Smooth muscle cell (in vitro differentiated cells): Measurements from ENCODE around the gene CORIN. TPM values are rescaled to one million over a fixed set of nuclear protein-coding genes. Genes with fewer than 3 reads are reported as not detected.

Experiments
- DNase-seq: peaks from one replicate; lab custom pipeline; 2025; ENCODE audit not compliant: unreplicated experiment; lab: John Stamatoyannopoulos, UW
- H2AFZ ChIP-seq: fragments of 200-600 bp; sonication (generic); 2 replicates; pipeline ENCODE4 v1.6.0; 2016; ENCODE audit warnings: antibody characterized with exemption, low read depth, mild to moderate bottlenecking
- H3F3A ChIP-seq: fragments of 200-600 bp; sonication (generic); 2 replicates; pipeline ENCODE4 v1.6.0; 2017; ENCODE audit warnings: antibody characterized with exemption, low read depth
- H3K27ac ChIP-seq: fragments of 200-600 bp; sonication (generic); 2 replicates; pipeline ENCODE4 v1.5.1; 2016; ENCODE audit warnings: low read depth, mild to moderate bottlenecking
- H3K27me3 ChIP-seq: fragments of 200-600 bp; sonication (generic); 2 replicates; pipeline ENCODE4 v1.6.1; 2016; ENCODE audit warnings: low read depth, mild to moderate bottlenecking
- H3K36me3 ChIP-seq: fragments of 200-600 bp; sonication (generic); 2 replicates; pipeline ENCODE4 v1.5.1; 2016; ENCODE audit warnings: low read depth
- H3K4me1 ChIP-seq: fragments of 200-600 bp; sonication (generic); 2 replicates; pipeline ENCODE4 v1.5.1; 2016; ENCODE audit warnings: low read depth
- H3K4me2 ChIP-seq: fragments of 200-600 bp; sonication (generic); 2 replicates; pipeline ENCODE4 v1.6.0; 2016; ENCODE audit warnings: mild to moderate bottlenecking
- H3K4me3 ChIP-seq: fragments of 200-600 bp; sonication (generic); 2 replicates; pipeline ENCODE4 v1.5.1; 2016; ENCODE audit warnings: mild to moderate bottlenecking
- H3K79me2 ChIP-seq: fragments of 200-600 bp; sonication (generic); 2 replicates; pipeline ENCODE4 v1.6.0; 2016; ENCODE audit warnings: low read depth, mild to moderate bottlenecking
- H3K9ac ChIP-seq: fragments of 200-600 bp; sonication (generic); 2 replicates; pipeline ENCODE4 v1.6.0; 2016; ENCODE audit warnings: low read depth
- H3K9me3 ChIP-seq: fragments of 200-600 bp; sonication (generic); replicated peaks from 2 replicates; pipeline ENCODE4 v1.5.1; 2016; ENCODE audit warnings: low read depth
- H4K20me1 ChIP-seq: fragments of 200-600 bp; sonication (generic); 2 replicates; pipeline ENCODE4 v1.6.0; 2016; ENCODE audit warnings: low read depth
- CTCF ChIP-seq: fragments of 200-600 bp; sonication (generic); IDR thresholded peaks from 2 replicates; pipeline ENCODE4 v1.5.1; 2017; ENCODE audit warnings: borderline replicate concordance, mild to moderate bottlenecking, antibody characterized with exemption; ENCODE audit not compliant: insufficient read depth, poor library complexity, severe bottlenecking
- WGBS: methylation state at CpG from one replicate; pipeline ENCODE4 v1.1.7; 2016; ENCODE audit warnings: low lambda C conversion rate; 5-methylcytosine and 5-hydroxymethylcytosine counted together
- polyA plus RNA-seq: library from polyadenylated mRNA; unstranded; fragments of >200 nt; fragmentation: Nextera tagmentation; extraction: Ambion mirVana; gene quantifications from 2 replicates; pipeline ENCODE4 v1.2.1, GENCODE V29; 2016
- total RNA-seq: library from RNA; depleted of rRNA; stranded (reverse); fragments of >200 nt; gene quantifications from 2 replicates; pipeline ENCODE4 v1.2.3, GENCODE V29; 2014

CORIN gene
- total and polyA plus RNA-seq, 2 experiments from 2014 or later = 0.27 to 1.8 TPM

GRCh38 chr4:47647544-47647943 lies 190.3 kb downstream of the CORIN start:
- Histone ChIP-seq H4K20me1 (no peaks in the 10 kb centered on the region), H3K4me3 (no peak overlapping the region), H3K27ac (no peak overlapping the region), H3F3A (no peaks in the 10 kb centered on the region), H2AFZ (no peak overlapping the region), H3K79me2 (no peaks in the 10 kb centered on the region), H3K4me1 (peaks cover 4% of the 10 kb centered on the region), H3K9ac (no peak overlapping the region), H3K9me3 (no peaks in the 10 kb centered on the region), H3K4me2 (no peak overlapping the region), H3K27me3 (no peaks in the 10 kb centered on the region), H3K36me3 (no peaks in the 10 kb centered on the region)
- WGBS = 95% methylated on average over 3 of the region's 3 CpGs
- no peak for DNase-seq
- no peak for TF ChIP-seq CTCF

DNA sequence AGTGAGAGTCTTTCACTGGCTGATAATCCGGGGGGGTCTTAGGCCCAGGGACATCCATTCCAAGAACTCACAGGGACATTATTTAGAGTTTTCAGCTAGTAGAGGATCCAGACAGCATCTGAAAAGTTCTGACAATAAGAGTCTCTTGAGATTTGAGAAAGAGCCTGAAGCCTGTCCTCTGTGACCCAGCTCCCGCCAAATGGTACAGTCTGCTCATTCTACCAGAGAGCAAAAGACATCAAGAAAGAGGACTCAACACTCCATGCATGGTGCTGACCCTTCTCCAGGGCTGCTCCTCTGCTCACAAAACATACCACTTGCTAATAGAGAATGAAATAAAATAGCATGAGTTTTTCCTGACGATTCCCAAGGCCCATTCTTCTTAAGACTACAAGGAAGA lies 190.8 kb downstream of the CORIN start:
- Histone ChIP-seq H3K4me1 (peaks cover 4% of the 10 kb centered on the region), H3K36me3 (no peaks in the 10 kb centered on the region), H3K27me3 (no peaks in the 10 kb centered on the region), H4K20me1 (no peaks in the 10 kb centered on the region), H2AFZ (no peak overlapping the region), H3K79me2 (no peaks in the 10 kb centered on the region), H3K9me3 (no peaks in the 10 kb centered on the region), H3K27ac (no peak overlapping the region), H3F3A (no peaks in the 10 kb centered on the region), H3K9ac (no peak overlapping the region), H3K4me2 (no peak overlapping the region), H3K4me3 (no peak overlapping the region)
- no peak for TF ChIP-seq CTCF
- DNase-seq = no peak
- WGBS = 96% methylated on average over 3 of the region's 3 CpGs

- TF ChIP-seq CTCF = no peak
- Histone ChIP-seq H3K4me1 (peaks cover 4% of the 10 kb centered on the region), H3K9ac (no peak overlapping the region), H3K4me3 (no peak overlapping the region), H3F3A (no peaks in the 10 kb centered on the region), H4K20me1 (no peaks in the 10 kb centered on the region), H3K4me2 (no peak overlapping the region), H2AFZ (no peak overlapping the region), H3K36me3 (no peaks in the 10 kb centered on the region), H3K27me3 (no peaks in the 10 kb centered on the region), H3K79me2 (no peaks in the 10 kb centered on the region), H3K9me3 (no peaks in the 10 kb centered on the region), H3K27ac (no peak overlapping the region)
- DNase-seq = no peak
- 88% methylated on average over 3 of the region's 3 CpGs for WGBS
Measured at GRCh38 chr4:47646372-47646771, 191.5 kb downstream of the CORIN start.

DNA sequence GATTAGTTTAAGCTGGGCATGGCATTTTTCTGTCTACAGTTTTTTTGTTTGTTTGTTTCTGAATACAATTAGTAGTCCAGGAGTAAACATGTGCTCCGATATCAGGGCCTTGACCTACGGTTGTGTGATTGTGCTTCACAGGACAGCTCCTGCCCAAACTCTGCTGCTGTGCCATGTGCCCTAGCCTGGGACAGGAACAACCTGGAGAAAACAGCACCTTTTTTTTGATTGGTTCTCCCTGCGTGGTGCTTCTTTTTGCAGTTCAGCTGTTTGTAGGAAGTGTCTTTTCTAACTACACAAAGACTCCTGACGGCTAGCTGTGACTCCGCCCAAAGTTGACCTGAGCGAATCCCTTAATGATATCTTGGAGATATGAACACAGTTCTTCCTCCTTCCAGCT lies 194.0 kb downstream of the CORIN start:
- Histone ChIP-seq H3K36me3 (no peaks in the 10 kb centered on the region), H3K4me1 (peaks cover 4% of the 10 kb centered on the region), H3F3A (no peaks in the 10 kb centered on the region), H3K4me2 (no peak overlapping the region), H2AFZ (no peak overlapping the region), H3K27me3 (no peaks in the 10 kb centered on the region), H3K4me3 (no peak overlapping the region), H3K9me3 (no peaks in the 10 kb centered on the region), H3K79me2 (no peaks in the 10 kb centered on the region), H3K9ac (no peak overlapping the region), H4K20me1 (no peaks in the 10 kb centered on the region), H3K27ac (no peak overlapping the region)
- WGBS = 87% methylated on average over 6 of the region's 6 CpGs
- no peak for TF ChIP-seq CTCF
- DNase-seq = no peak
